ENCODE measurements around the gene MBNL1.

GRCh38 chr3:152276681-152277080 is 8.0 kb downstream of the MBNL1 start:
- no peak for TF ChIP-seq TCF7L2 (IDR thresholded peaks at IDR 0.05; ENCODE audit: low read depth, low read length)
- TF ChIP-seq CTCF (IDR thresholded peaks at IDR 0.05): no peak
- no peak for TF ChIP-seq REST (IDR thresholded peaks at IDR 0.05; ENCODE audit: insufficient read depth in 1 of 2, low read depth in 2 of 2, low read length in 1 of 2)
- no peak for TF ChIP-seq POLR2AphosphoS5 (IDR thresholded peaks at IDR 0.05; ENCODE audit: low read depth, low read length)
- no peak for TF ChIP-seq SIN3A (IDR thresholded peaks at IDR 0.05; ENCODE audit: borderline replicate concordance, insufficient read depth, low read depth, low read length)

Measured in Panc1 (cell line).